GM21576 (cell line): ENCODE results near the gene SPNS3.

Source experiments
- ATAC-seq: cut with Tn5 transposase; IDR thresholded peaks from one replicate; pipeline ENCODE4 v1.9.1; 2021; ENCODE audit warnings: mild to moderate bottlenecking, moderate library complexity; ENCODE audit not compliant: unreplicated experiment

Gene SPNS3

GRCh38 chr17:4506175-4506813, 72.6 kb downstream of the SPNS3 start:
- no peak for ATAC-seq

- ATAC-seq: no peak
Measured at GRCh38 chr17:4506892-4507291, 73.2 kb downstream of the SPNS3 start.

GRCh38 chr17:4507361-4508111, 73.8 kb downstream of the SPNS3 start:
- ATAC-seq: no peak

- ATAC-seq: no peak
Measured at GRCh38 chr17:4508207-4508606, 74.5 kb downstream of the SPNS3 start.

- ATAC-seq: no peak
Measured at GRCh38 chr17:4509401-4509800, 75.7 kb downstream of the SPNS3 start.

- ATAC-seq: no peak
Measured at GRCh38 chr17:4509923-4510617, 76.3 kb downstream of the SPNS3 start.

GRCh38 chr17:4510618-4510941, 76.8 kb downstream of the SPNS3 start:
- no peak for ATAC-seq

GRCh38 chr17:4511199-4511932, 77.6 kb downstream of the SPNS3 start:
- no peak for ATAC-seq

- no peak for ATAC-seq
Measured at GRCh38 chr17:4512156-4513112, 78.7 kb downstream of the SPNS3 start.

GRCh38 chr17:4513113-4514032, 79.6 kb downstream of the SPNS3 start:
- no peak for ATAC-seq

GRCh38 chr17:4514206-4514605, 80.5 kb downstream of the SPNS3 start:
- ATAC-seq: no peak

GRCh38 chr17:4514779-4515178, 81.0 kb downstream of the SPNS3 start:
- ATAC-seq: no peak

GRCh38 chr17:4515501-4515900, 81.8 kb downstream of the SPNS3 start:
- ATAC-seq: no peak

GRCh38 chr17:4516735-4517134, 83.0 kb downstream of the SPNS3 start:
- no peak for ATAC-seq

- no peak for ATAC-seq
Measured at GRCh38 chr17:4518901-4519300, 85.2 kb downstream of the SPNS3 start.

- ATAC-seq: no peak
Measured at GRCh38 chr17:4519361-4519788, 85.6 kb downstream of the SPNS3 start.

- no peak for ATAC-seq
Measured at GRCh38 chr17:4520060-4520893, 86.5 kb downstream of the SPNS3 start.

- ATAC-seq: no peak
Measured at GRCh38 chr17:4520894-4521600, 87.3 kb downstream of the SPNS3 start.
